HG03432 (cell line): Measurements from ENCODE around the gene ZNF277.

Source experiments
- ATAC-seq: cut with Tn5 transposase; IDR thresholded peaks from one replicate; pipeline ENCODE4 v1.9.1; 2021; ENCODE audit warnings: mild to moderate bottlenecking, moderate library complexity; ENCODE audit not compliant: unreplicated experiment

The ZNF277 gene

DNA sequence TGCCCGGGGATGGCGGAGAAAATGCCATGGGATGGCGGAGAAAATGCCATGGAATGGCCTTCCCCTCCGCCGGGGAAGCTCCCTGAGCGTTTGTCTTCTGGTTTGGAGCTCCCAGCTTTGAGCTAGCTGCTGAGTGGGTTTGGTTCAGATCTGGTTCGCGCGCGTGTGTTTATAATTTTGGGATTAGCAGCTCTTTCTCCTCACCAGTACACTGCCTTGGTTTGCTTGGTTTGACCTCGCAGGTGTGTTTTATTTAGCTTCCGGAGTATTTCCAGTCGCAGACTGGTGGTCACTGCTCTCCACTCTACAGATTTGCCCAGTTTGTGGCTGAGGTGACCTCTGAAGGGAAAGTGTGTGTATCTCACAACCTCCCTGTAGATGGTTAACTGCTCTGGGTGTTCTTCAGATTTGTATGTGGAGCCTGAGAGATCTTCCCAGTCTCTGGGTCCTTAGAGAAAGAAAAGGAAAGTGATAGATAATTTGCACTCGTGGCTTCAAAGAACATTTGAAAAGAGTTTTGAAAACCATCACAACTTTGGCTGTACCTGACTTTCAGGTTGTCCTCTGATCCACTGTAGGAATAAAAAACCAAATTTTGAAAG is 597 bp downstream of the ZNF277 start:
- ATAC-seq = peak; percentile 0

- no peak for ATAC-seq
Observed at GRCh38 chr7:112207765-112208164, 1.3 kb downstream of the ZNF277 start.

DNA sequence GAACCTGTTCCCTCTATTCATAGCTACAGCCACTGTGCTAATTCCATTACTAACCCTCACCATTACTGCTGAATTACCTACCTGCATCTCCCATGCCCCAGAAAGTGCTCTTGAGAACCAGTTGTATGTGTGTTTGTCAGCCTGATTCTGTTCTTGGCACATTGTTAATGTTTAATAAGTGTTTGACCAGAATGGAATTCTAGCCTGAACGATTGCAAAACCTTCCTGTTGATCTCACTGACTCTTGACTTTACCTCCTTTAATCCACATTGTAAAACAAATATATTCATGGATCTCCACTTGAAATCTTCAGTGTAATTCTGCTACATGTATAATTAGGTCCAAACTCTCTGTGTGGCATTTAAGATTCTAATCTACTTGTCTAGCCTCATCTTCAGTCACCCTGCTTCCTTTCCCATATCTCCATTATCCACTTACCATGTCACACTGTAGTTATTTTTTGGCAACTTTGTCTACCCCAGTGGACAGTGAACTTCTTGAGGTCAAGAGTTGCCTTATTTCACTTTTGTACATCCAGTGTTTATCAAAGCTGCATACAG is 4.9 kb downstream of the ZNF277 start:
- ATAC-seq = no peak

- no peak for ATAC-seq
Observed at GRCh38 chr7:112212571-112212970, 6.1 kb downstream of the ZNF277 start.

DNA sequence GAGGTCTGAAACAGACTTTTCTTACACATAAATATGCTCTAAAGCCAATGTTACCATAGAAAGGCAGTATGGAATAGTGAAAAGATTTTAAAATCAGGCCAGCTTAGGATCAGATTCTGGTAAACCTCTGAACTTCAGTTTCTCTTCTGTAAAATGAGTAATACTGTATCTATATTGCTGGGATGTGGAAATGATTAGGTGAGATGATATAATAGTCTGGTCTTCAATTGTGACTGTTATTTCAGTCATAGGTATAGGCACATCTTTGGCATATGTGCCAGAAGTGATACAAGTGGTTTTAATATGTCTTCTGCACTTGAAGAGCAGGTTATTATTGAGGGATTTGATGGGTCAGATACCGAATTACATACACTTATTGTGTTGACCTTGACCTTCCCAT is 7.2 kb downstream of the ZNF277 start:
- ATAC-seq = no peak

- no peak for ATAC-seq
Observed at GRCh38 chr7:112214268-112214667, 7.8 kb downstream of the ZNF277 start.

GRCh38 chr7:112214883-112215282 is 8.4 kb downstream of the ZNF277 start:
- ATAC-seq = no peak

DNA sequence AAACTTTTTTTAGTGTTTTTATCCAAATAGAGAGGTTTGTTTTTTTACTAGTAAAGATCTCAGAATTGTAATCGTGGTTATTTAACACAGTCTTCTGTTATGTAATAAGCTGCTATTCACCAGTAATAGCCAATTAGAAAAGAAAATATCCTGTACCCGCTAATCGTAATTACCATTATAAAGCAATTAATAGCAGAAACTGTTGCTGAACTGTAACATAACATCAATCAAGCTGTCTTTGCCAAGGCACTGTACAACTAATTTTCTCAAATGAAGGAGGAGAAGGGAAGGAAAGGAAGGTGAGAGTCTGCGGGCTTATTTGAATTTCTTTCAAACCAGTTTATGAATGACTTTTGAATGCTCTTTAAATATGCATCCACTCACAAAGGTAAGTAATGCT is 9.3 kb downstream of the ZNF277 start:
- ATAC-seq = no peak

DNA sequence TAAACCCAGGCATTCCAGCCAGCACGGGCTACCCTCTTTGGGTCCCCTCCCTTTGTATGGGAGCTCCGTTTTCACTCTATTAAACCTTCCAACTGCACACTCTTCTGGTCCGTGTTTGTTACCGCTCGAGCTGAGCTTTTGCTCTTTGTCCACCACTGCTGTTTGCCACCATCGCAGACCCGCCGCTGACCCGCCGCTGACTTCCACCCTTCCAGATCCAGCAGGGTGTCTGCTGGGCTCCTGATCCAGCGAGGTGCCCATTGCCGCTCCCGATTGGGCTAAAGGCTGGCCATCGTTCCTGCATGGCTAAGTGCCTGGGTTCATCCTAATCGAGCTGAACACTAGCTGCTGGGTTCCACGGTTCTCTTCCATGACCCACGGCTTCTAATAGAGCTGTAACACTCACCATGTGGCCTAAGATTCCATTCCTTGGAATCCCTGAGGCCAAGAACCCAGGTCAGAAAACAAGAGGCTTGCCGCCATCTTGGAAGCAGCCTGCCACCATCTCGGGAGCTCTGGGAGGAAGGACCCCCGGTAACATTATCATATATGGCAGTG is 14.5 kb downstream of the ZNF277 start:
- ATAC-seq = no peak

DNA sequence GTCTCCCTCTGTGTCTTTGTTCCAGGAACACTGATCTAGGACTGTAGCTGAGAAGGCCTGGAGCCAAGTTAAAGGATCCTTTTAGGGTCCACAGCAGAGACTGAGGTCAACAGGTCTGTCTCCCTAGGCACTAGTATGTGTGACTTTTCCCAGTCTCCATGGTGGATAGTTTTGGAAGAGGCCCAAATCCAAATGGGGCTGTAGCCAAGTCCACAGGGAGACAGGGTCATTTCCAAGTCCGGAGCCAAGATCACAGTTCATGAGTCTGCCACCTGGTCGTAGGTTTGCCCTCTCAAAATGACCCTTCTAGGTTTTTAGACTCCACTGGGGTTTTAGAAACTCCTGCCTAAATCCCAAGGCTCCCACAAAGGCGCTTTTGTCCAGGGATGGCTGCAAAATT is 16.8 kb downstream of the ZNF277 start:
- ATAC-seq = no peak

GRCh38 chr7:112224186-112224585 is 17.7 kb downstream of the ZNF277 start:
- no peak for ATAC-seq

GRCh38 chr7:112225006-112225405 is 18.5 kb downstream of the ZNF277 start:
- no peak for ATAC-seq

DNA sequence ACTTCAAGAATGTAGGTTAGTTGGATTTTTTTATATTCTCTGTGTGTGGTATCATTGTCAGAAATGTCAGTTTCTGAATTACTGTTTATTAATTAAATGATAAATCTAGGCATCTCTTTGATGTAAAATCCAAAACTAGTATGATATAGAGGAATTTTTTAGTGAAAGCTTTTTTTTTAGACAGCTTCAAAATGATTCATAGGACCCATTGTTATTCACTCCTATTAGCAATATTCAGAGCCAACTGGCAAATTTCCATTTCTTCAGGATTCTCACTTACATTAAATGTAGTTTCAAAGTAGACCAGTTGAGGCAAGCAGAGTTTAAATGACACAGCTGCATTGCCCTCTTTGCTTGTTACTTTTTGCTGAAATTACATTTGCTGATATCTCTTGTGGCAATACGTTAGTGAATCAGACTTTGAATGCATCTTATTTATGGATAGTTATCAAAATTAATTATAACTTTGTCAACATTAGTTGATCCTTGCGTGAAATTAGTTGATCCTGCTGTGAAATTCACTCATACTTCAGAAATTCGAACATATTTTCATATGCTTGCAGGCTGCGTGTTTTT is 20.3 kb downstream of the ZNF277 start:
- ATAC-seq = no peak

- ATAC-seq = no peak
Observed at GRCh38 chr7:112228632-112229031, 22.1 kb downstream of the ZNF277 start.

GRCh38 chr7:112232212-112232978 is 25.9 kb downstream of the ZNF277 start:
- no peak for ATAC-seq

DNA sequence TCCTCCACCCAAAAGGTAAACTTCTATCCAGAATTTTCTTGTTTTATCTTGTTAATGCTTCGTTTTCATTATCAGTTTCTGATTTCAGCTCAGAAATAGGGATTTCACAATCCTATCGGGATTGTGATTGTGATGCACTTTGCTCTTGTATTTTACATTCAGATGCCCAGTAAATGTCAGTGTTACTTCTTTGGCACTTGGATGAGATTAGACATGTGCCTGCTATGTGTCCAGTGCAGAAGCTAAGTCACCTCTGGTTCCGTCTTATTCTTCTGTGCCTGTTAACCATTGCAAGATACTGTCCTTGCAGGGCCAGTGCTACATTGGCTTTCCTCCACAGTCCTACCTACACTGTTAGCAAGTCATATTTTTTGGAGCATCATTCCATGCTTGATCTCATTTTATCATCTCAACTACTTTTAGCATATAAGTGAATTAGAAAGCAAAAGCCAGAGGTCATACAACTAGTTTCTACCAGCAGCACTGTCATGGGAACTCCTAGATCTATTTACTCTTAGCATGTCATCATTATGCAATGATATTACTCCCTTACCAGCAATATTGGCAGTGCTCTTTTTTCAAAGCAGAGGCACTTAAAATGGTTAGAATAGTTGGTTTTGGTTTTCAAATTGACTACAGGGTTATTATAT is 26.7 kb downstream of the ZNF277 start:
- no peak for ATAC-seq

DNA sequence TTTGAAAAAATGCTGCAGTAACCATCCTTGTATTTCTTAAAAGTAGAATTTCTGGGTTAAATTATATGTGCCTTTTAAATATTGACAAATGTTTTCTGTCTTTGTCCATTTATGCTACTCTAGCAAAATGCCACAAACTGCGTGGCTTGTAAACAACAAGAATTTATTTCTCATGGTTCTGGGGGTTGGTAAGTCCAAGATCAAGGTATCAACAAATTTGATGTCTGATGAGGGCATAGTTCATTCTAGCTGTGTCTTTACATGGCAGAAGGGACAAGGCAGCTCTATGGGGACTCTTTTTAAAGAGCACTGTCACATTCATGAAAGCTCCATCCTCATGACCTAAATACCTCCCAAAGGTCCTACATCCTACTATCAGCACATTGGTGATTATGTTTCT is 27.7 kb downstream of the ZNF277 start:
- no peak for ATAC-seq

GRCh38 chr7:112236597-112236996 is 30.1 kb downstream of the ZNF277 start:
- no peak for ATAC-seq

- ATAC-seq = no peak
Observed at GRCh38 chr7:112238330-112238729, 31.8 kb downstream of the ZNF277 start.

GRCh38 chr7:112238852-112239610 is 32.5 kb downstream of the ZNF277 start:
- no peak for ATAC-seq

GRCh38 chr7:112248598-112248997 is 42.1 kb downstream of the ZNF277 start:
- ATAC-seq = no peak
